KOPT-K1 (cell line): ENCODE results near the gene CHMP4A.

ENCODE experiments used
- H3K27ac ChIP-seq: fragments of 200-600 bp; sonication (generic); 2 replicates; pipeline ENCODE4 v1.5.1; 2016; ENCODE audit warnings: antibody characterized with exemption, mild to moderate bottlenecking, low read depth, low read length; ENCODE audit not compliant: poor library complexity, severe bottlenecking
- H3K36me3 ChIP-seq: fragments of 200-600 bp; sonication (generic); 2 replicates; pipeline ENCODE4 v1.5.1; 2017; ENCODE audit warnings: antibody characterized with exemption, mild to moderate bottlenecking, low read length, moderate library complexity; ENCODE audit not compliant: insufficient read depth
- H3K9me3 ChIP-seq: fragments of 200-600 bp; sonication (generic); 2 replicates; pipeline ENCODE4 v1.5.1; 2017; ENCODE audit warnings: antibody characterized with exemption, low read length, mild to moderate bottlenecking; ENCODE audit not compliant: insufficient read depth, poor library complexity, severe bottlenecking

Gene CHMP4A

GRCh38 chr14:24184104-24184970 lies 29.0 kb downstream of the CHMP4A start:
- no peak overlapping the region for H3K27ac ChIP-seq
- peaks cover 78% of the 10 kb centered on the region for H3K36me3 ChIP-seq
- H3K9me3 ChIP-seq, result no peaks in the 10 kb centered on the region

- H3K27ac ChIP-seq, result no peak overlapping the region
- peaks cover 91% of the 10 kb centered on the region for H3K36me3 ChIP-seq
These were observed 30.2 kb downstream of the CHMP4A start for GRCh38 chr14:24183014-24183481.

GRCh38 chr14:24182110-24182882 lies 31.0 kb downstream of the CHMP4A start:
- H3K9me3 ChIP-seq, result no peaks in the 10 kb centered on the region
- H3K27ac ChIP-seq, result no peak overlapping the region
- H3K36me3 ChIP-seq, result peaks cover 98% of the 10 kb centered on the region

More at GRCh38 chr14:24183014-24183481, 30.2 kb downstream of the CHMP4A start:
- no peaks in the 10 kb centered on the region for H3K9me3 ChIP-seq

- Histone ChIP-seq H3K27ac (no peak overlapping the region), H3K9me3 (no peaks in the 10 kb centered on the region), H3K36me3 (peaks cover 100% of the 10 kb centered on the region)
These were observed 31.8 kb downstream of the CHMP4A start for GRCh38 chr14:24181371-24182077.

- Histone ChIP-seq H3K27ac (no peak overlapping the region), H3K9me3 (no peaks in the 10 kb centered on the region), H3K36me3 (peaks cover 89% of the 10 kb centered on the region)
These were observed 33.1 kb downstream of the CHMP4A start for GRCh38 chr14:24179961-24180796.

GRCh38 chr14:24179294-24179960 lies 33.9 kb downstream of the CHMP4A start:
- peaks cover 82% of the 10 kb centered on the region for H3K36me3 ChIP-seq
- H3K9me3 ChIP-seq, result no peaks in the 10 kb centered on the region
- H3K27ac ChIP-seq, result no peak overlapping the region

- Histone ChIP-seq H3K27ac (no peak overlapping the region), H3K36me3 (peaks cover 73% of the 10 kb centered on the region), H3K9me3 (no peaks in the 10 kb centered on the region)
These were observed 34.7 kb downstream of the CHMP4A start for GRCh38 chr14:24178399-24179178.

- Histone ChIP-seq H3K9me3 (no peaks in the 10 kb centered on the region), H3K36me3 (peaks cover 66% of the 10 kb centered on the region)
These were observed 35.4 kb downstream of the CHMP4A start for GRCh38 chr14:24177891-24178290.

GRCh38 chr14:24177041-24177825 lies 36.1 kb downstream of the CHMP4A start:
- Histone ChIP-seq H3K9me3 (no peaks in the 10 kb centered on the region), H3K27ac (no peak overlapping the region), H3K36me3 (peaks cover 60% of the 10 kb centered on the region)

More at GRCh38 chr14:24177891-24178290, 35.4 kb downstream of the CHMP4A start:
- H3K27ac ChIP-seq, result no peak overlapping the region

GRCh38 chr14:24176599-24176998 lies 36.7 kb downstream of the CHMP4A start:
- H3K36me3 ChIP-seq, result peaks cover 53% of the 10 kb centered on the region

GRCh38 chr14:24172871-24173281 lies 40.4 kb downstream of the CHMP4A start:
- Histone ChIP-seq H3K36me3 (peaks cover 16% of the 10 kb centered on the region), H3K9me3 (no peaks in the 10 kb centered on the region), H3K27ac (no peak overlapping the region)

More at GRCh38 chr14:24176599-24176998, 36.7 kb downstream of the CHMP4A start:
- Histone ChIP-seq H3K9me3 (no peaks in the 10 kb centered on the region), H3K27ac (no peak overlapping the region)

GRCh38 chr14:24172261-24172860 lies 40.9 kb downstream of the CHMP4A start:
- Histone ChIP-seq H3K27ac (no peak overlapping the region), H3K36me3 (peaks cover 15% of the 10 kb centered on the region), H3K9me3 (no peaks in the 10 kb centered on the region)
